GM23338 (cell line): ENCODE measurements around the gene CBX6.

Source experiments
- CREB1 ChIP-seq: fragments of 250-450 bp; sonication (Bioruptor Pico); IDR thresholded peaks from 2 replicates; pipeline ENCODE4 v1.5.0; 2020; ENCODE audit warnings: low read depth, mild to moderate bottlenecking, moderate library complexity
- CTCF ChIP-seq, 2 experiments: fragments of 200-600 bp in 1 of 2; sonication (generic) in 1 of 2; conservative IDR thresholded peaks; 2 replicates each; pipeline versions ENCODE4 v1.5.1 to v1.6.1; 2016 to 2017; ENCODE audit warnings: antibody characterized with exemption in 2 of 2, low read depth in 2 of 2, mild to moderate bottlenecking in 2 of 2, moderate library complexity in 1 of 2
- EZH2 ChIP-seq: fragments of 200-600 bp; sonication (generic); IDR thresholded peaks from one replicate; pipeline ENCODE4 v1.8.0; 2017; ENCODE audit warnings: antibody characterized with exemption, mild to moderate bottlenecking, low read depth; ENCODE audit not compliant: unreplicated experiment
- EZH2phosphoT487 ChIP-seq: fragments of 200-600 bp; sonication (generic); IDR thresholded peaks from one replicate; pipeline ENCODE4 v1.8.1; 2018; ENCODE audit warnings: antibody characterized with exemption; ENCODE audit not compliant: unreplicated experiment
- JUNB ChIP-seq: IDR thresholded peaks from one replicate; pipeline ENCODE4 v1.6.1; 2016; ENCODE audit warnings: antibody characterized with exemption; ENCODE audit not compliant: unreplicated experiment
- NANOG ChIP-seq: IDR thresholded peaks from 2 replicates; pipeline ENCODE4 v1.6.1; 2016; ENCODE audit warnings: antibody characterized with exemption, borderline replicate concordance
- POLR2AphosphoS5 ChIP-seq: IDR thresholded peaks from 2 replicates; pipeline ENCODE4 v1.6.1; 2016; ENCODE audit warnings: antibody characterized with exemption, low read depth
- STAT1 ChIP-seq: IDR thresholded peaks from one replicate; pipeline ENCODE4 v1.6.1; 2016; ENCODE audit warnings: antibody characterized with exemption; ENCODE audit not compliant: unreplicated experiment
- ZNF114 ChIP-seq: fragments of 250-450 bp; sonication (Bioruptor Pico); IDR thresholded peaks from 2 replicates; pipeline ENCODE4 v1.5.0; 2020; ENCODE audit warnings: mild to moderate bottlenecking, moderate library complexity
- ZNF331 ChIP-seq: fragments of 250-450 bp; sonication (Bioruptor Pico); IDR thresholded peaks from 2 replicates; pipeline ENCODE4 v1.5.0; 2020; ENCODE audit warnings: low read depth, mild to moderate bottlenecking, moderate library complexity
- TF ChIP-seq, protein P1 (sequence below): IDR thresholded peaks from one replicate; pipeline ENCODE4 v1.6.1; 2018; ENCODE audit warnings: antibody characterized with exemption; ENCODE audit not compliant: unreplicated experiment
- TF ChIP-seq, protein P2 (sequence below): IDR thresholded peaks from 2 replicates; pipeline ENCODE4 v1.6.1; 2016; ENCODE audit warnings: antibody characterized with exemption
- TF ChIP-seq, protein P3 (sequence below): fragments of 250-450 bp; sonication (Bioruptor Pico); IDR thresholded peaks from 2 replicates; pipeline ENCODE4 v1.5.0; 2020; ENCODE audit warnings: mild to moderate bottlenecking, moderate library complexity

DNA sequence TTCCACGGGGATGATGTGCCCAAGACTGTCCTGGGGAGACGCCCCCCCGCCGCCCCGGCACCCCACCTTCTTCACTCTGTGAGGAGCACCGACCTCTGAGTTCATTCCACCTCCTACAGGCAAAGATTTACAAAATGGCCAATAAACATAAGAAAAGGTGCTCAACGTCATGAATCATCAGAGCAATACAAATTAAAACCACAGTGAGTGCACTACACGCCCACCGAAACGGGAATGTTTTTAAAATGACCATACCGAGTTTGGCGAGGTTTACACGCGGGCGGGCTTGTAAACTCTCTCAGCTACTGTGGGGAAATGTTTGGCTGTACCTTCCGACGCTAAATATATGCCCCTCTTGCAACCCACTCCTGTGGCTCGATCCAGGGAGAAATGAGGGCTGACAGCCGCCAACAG, 36.1 kb downstream of the CBX6 start:
- TF ChIP-seq EZH2, result no peak
- TF ChIP-seq, protein P1, sequence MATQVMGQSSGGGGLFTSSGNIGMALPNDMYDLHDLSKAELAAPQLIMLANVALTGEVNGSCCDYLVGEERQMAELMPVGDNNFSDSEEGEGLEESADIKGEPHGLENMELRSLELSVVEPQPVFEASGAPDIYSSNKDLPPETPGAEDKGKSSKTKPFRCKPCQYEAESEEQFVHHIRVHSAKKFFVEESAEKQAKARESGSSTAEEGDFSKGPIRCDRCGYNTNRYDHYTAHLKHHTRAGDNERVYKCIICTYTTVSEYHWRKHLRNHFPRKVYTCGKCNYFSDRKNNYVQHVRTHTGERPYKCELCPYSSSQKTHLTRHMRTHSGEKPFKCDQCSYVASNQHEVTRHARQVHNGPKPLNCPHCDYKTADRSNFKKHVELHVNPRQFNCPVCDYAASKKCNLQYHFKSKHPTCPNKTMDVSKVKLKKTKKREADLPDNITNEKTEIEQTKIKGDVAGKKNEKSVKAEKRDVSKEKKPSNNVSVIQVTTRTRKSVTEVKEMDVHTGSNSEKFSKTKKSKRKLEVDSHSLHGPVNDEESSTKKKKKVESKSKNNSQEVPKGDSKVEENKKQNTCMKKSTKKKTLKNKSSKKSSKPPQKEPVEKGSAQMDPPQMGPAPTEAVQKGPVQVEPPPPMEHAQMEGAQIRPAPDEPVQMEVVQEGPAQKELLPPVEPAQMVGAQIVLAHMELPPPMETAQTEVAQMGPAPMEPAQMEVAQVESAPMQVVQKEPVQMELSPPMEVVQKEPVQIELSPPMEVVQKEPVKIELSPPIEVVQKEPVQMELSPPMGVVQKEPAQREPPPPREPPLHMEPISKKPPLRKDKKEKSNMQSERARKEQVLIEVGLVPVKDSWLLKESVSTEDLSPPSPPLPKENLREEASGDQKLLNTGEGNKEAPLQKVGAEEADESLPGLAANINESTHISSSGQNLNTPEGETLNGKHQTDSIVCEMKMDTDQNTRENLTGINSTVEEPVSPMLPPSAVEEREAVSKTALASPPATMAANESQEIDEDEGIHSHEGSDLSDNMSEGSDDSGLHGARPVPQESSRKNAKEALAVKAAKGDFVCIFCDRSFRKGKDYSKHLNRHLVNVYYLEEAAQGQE, result no peak
- no peak for TF ChIP-seq CTCF (conservative IDR thresholded peaks at IDR 0.05; ENCODE audit: low read depth in 2 of 2)
- TF ChIP-seq EZH2phosphoT487, result no peak
- no peak for TF ChIP-seq POLR2AphosphoS5
- TF ChIP-seq, protein P2, sequence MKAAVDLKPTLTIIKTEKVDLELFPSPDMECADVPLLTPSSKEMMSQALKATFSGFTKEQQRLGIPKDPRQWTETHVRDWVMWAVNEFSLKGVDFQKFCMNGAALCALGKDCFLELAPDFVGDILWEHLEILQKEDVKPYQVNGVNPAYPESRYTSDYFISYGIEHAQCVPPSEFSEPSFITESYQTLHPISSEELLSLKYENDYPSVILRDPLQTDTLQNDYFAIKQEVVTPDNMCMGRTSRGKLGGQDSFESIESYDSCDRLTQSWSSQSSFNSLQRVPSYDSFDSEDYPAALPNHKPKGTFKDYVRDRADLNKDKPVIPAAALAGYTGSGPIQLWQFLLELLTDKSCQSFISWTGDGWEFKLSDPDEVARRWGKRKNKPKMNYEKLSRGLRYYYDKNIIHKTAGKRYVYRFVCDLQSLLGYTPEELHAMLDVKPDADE, result no peak
- TF ChIP-seq JUNB, result no peak
- TF ChIP-seq ZNF331 (CRISPR knock-in tag), result no peak
- TF ChIP-seq CREB1 (CRISPR knock-in tag), result no peak
- TF ChIP-seq ZNF114, result no peak
- TF ChIP-seq, protein P3, sequence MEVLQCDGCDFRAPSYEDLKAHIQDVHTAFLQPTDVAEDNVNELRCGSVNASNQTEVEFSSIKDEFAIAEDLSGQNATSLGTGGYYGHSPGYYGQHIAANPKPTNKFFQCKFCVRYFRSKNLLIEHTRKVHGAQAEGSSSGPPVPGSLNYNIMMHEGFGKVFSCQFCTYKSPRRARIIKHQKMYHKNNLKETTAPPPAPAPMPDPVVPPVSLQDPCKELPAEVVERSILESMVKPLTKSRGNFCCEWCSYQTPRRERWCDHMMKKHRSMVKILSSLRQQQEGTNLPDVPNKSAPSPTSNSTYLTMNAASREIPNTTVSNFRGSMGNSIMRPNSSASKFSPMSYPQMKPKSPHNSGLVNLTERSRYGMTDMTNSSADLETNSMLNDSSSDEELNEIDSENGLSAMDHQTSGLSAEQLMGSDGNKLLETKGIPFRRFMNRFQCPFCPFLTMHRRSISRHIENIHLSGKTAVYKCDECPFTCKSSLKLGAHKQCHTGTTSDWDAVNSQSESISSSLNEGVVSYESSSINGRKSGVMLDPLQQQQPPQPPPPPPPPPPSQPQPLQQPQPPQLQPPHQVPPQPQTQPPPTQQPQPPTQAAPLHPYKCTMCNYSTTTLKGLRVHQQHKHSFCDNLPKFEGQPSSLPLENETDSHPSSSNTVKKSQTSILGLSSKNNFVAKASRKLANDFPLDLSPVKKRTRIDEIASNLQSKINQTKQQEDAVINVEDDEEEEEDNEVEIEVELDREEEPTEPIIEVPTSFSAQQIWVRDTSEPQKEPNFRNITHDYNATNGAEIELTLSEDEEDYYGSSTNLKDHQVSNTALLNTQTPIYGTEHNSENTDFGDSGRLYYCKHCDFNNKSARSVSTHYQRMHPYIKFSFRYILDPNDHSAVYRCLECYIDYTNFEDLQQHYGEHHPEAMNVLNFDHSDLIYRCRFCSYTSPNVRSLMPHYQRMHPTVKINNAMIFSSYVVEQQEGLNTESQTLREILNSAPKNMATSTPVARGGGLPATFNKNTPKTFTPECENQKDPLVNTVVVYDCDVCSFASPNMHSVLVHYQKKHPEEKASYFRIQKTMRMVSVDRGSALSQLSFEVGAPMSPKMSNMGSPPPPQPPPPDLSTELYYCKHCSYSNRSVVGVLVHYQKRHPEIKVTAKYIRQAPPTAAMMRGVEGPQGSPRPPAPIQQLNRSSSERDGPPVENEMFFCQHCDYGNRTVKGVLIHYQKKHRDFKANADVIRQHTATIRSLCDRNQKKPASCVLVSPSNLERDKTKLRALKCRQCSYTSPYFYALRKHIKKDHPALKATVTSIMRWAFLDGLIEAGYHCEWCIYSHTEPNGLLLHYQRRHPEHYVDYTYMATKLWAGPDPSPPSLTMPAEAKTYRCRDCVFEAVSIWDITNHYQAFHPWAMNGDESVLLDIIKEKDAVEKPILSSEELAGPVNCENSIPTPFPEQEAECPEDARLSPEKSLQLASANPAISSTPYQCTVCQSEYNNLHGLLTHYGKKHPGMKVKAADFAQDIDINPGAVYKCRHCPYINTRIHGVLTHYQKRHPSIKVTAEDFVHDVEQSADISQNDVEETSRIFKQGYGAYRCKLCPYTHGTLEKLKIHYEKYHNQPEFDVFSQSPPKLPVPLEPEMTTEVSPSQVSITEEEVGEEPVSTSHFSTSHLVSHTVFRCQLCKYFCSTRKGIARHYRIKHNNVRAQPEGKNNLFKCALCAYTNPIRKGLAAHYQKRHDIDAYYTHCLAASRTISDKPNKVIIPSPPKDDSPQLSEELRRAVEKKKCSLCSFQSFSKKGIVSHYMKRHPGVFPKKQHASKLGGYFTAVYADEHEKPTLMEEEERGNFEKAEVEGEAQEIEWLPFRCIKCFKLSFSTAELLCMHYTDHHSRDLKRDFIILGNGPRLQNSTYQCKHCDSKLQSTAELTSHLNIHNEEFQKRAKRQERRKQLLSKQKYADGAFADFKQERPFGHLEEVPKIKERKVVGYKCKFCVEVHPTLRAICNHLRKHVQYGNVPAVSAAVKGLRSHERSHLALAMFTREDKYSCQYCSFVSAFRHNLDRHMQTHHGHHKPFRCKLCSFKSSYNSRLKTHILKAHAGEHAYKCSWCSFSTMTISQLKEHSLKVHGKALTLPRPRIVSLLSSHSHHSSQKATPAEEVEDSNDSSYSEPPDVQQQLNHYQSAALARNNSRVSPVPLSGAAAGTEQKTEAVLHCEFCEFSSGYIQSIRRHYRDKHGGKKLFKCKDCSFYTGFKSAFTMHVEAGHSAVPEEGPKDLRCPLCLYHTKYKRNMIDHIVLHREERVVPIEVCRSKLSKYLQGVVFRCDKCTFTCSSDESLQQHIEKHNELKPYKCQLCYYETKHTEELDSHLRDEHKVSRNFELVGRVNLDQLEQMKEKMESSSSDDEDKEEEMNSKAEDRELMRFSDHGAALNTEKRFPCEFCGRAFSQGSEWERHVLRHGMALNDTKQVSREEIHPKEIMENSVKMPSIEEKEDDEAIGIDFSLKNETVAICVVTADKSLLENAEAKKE, result no peak
- TF ChIP-seq STAT1, result no peak
- TF ChIP-seq NANOG, result no peak
